ENCODE data around the gene VPREB3. TPM values are rescaled to one million over a fixed set of nuclear protein-coding genes. Genes with fewer than 3 reads are reported as not detected.
A peak's percentile ranks its signal among the peaks of the same experiment; 100 is the strongest.

Gene VPREB3
- total and polyA plus RNA-seq, 4 donors, result 0.39 to 1.4 TPM; not detected in 2

DNA sequence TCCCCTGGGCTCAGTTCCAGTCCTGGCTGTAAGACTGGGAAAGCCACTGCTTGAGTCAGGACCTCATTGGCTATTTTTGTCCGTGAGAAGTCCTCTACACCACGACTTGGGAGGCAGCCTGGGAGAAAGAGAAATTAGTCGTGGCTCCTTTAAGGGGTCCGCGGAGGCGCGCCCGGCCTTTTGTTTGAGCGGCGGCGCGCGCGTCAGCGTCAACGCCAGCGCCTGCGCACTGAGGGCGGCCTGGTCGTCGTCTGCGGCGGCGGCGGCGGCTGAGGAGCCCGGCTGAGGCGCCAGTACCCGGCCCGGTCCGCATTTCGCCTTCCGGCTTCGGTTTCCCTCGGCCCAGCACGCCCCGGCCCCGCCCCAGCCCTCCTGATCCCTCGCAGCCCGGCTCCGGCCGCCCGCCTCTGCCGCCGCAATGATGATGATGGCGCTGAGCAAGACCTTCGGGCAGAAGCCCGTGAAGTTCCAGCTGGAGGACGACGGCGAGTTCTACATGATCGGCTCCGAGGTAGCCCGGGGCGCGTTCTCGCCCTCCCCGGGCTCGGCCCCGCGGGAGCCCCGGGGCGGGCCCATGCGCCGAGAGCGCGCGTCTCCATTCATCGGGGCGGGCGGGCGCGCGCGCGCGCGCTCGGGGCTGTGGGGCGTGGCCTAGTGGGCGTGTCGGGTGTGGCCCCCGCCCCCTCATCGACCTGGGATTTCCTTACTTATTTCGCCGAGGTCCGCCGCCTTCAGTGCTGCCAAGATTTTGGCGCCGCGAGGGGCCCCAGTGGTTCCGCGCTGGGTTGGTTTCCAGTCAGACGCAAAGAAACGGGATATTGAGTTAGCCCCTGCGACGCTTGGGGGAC, 32.8 kb upstream of the VPREB3 start, which contains the start of gene SMARCB1:
SMARCB1 (plus strand) TSS at position 215 of the 848 bp plus-strand sequence; CDS start at position 419, 204 bp downstream.
- Histone ChIP-seq H3K27me3 (ENCODE audit: control insufficient read depth in 3 of 3, insufficient read depth in 3 of 3, low read length in 2 of 3) (no peaks in the 10 kb centered on the region), H3K4me1 (ENCODE audit: control insufficient read depth in 5 of 5, insufficient read depth in 5 of 5, low read length in 5 of 5) (peaks cover 0 to 38% (median 9%) of the 10 kb centered on the region in 5 donors), H3K9ac (ENCODE audit: insufficient read depth in 1 of 2, low read length in 2 of 2) (peak within 1 kb of the TSS; percentile 87 to 90), H3K4me3 (peak within 1 kb of the TSS; percentile 94), H3K36me3 (ENCODE audit: control insufficient read depth in 4 of 4, insufficient read depth in 4 of 4, low read length in 4 of 4) (peaks cover 0 to 12% (median 7%) of the 10 kb centered on the region in 4 donors), H3K27ac (ENCODE audit: low read depth in 1 of 2, low read length in 1 of 2) (peak within 1 kb of the TSS; percentile 100), H3K9me3 (ENCODE audit: control insufficient read depth in 4 of 4, insufficient read depth in 3 of 4, low read length in 3 of 4) (no peaks in the 10 kb centered on the region)
- WGBS, 2 donors, result 0% methylated on average over 87 to 97 of the region's 97 CpGs
- DNase-seq (peak; percentile 92 to 97 (median 95)), ATAC-seq (ENCODE audit: insufficient read depth, low FRiP score) (peak; percentile 98)
- TF ChIP-seq, protein P1, sequence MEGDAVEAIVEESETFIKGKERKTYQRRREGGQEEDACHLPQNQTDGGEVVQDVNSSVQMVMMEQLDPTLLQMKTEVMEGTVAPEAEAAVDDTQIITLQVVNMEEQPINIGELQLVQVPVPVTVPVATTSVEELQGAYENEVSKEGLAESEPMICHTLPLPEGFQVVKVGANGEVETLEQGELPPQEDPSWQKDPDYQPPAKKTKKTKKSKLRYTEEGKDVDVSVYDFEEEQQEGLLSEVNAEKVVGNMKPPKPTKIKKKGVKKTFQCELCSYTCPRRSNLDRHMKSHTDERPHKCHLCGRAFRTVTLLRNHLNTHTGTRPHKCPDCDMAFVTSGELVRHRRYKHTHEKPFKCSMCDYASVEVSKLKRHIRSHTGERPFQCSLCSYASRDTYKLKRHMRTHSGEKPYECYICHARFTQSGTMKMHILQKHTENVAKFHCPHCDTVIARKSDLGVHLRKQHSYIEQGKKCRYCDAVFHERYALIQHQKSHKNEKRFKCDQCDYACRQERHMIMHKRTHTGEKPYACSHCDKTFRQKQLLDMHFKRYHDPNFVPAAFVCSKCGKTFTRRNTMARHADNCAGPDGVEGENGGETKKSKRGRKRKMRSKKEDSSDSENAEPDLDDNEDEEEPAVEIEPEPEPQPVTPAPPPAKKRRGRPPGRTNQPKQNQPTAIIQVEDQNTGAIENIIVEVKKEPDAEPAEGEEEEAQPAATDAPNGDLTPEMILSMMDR (IDR thresholded peaks at IDR 0.05; ENCODE audit: control extremely low read depth, extremely low read depth), result no peak

DNA sequence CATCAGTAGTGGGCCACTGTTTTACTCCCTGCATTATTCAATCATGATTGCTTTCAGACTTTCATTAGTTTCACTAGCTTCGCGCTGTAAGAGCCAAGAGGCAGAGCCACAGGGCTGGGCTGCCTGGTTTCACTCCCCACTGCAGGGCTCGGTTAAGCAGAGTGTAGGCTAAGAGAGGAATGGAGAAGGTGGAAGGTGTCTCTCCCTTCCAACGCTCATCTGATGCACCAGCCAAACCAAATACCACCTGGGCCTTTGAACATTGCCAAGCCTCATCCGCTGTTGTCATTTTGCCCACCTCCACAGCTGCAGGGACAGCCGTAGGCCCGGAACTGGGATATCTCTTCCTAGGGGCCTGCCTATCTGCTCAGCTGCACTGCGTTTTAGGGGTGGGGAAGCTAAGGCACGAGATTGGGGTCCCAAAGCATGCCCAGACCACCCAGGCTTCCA, 32.1 kb upstream of the VPREB3 start:
- 61 to 76% methylated on average over 9 of the region's 9 CpGs for WGBS, 2 donors
- Histone ChIP-seq H3K4me3 (peak overlapping the region; percentile 10), H3K9ac (ENCODE audit: insufficient read depth in 1 of 2, low read length in 2 of 2) (peak overlapping the region; percentile 87 to 90), H3K27me3 (ENCODE audit: control insufficient read depth in 3 of 3, insufficient read depth in 3 of 3, low read length in 2 of 3) (no peaks in the 10 kb centered on the region), H3K27ac (ENCODE audit: low read depth in 1 of 2, low read length in 1 of 2) (peak overlapping the region; percentile 100), H3K4me1 (ENCODE audit: control insufficient read depth in 5 of 5, insufficient read depth in 5 of 5, low read length in 5 of 5) (peaks cover 0 to 33% (median 9%) of the 10 kb centered on the region in 5 donors), H3K36me3 (ENCODE audit: control insufficient read depth in 4 of 4, insufficient read depth in 4 of 4, low read length in 4 of 4) (peaks cover 0 to 11% (median 4%) of the 10 kb centered on the region in 4 donors), H3K9me3 (ENCODE audit: control insufficient read depth in 4 of 4, insufficient read depth in 3 of 4, low read length in 3 of 4) (no peaks in the 10 kb centered on the region)
- TF ChIP-seq, protein P1 (IDR thresholded peaks at IDR 0.05; ENCODE audit: control extremely low read depth, extremely low read depth), result no peak
- ATAC-seq (ENCODE audit: insufficient read depth, low FRiP score) (no peak), DNase-seq (no peak)

DNA sequence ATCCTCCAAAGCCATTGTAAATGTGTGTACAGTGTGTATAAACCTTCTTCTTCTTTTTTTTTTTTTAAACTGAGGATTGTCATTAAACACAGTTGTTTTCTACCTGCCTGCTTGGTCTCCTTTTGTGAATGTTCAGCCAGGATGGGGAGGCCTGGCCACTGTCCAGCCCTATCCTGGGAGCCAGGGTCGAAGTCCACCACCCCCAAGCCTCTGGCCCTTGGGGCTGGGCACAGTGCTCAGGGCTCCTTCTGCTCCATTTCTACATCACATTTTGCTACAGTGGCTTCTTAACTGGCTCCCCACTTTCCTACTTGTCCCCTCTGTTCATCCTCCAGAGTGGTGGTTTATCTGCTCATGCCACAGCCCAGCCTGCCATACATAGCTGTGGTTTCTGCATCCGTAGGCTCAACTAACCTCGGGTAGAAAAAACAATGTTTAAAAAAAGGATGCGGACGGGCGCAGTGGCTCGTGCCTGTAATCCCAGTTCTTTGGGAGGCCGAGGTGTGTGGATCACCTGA, 30.0 kb upstream of the VPREB3 start:
- Histone ChIP-seq H3K4me3 (no peak overlapping the region), H3K27me3 (ENCODE audit: control insufficient read depth in 3 of 3, insufficient read depth in 3 of 3, low read length in 2 of 3) (no peaks in the 10 kb centered on the region), H3K4me1 (ENCODE audit: control insufficient read depth in 5 of 5, insufficient read depth in 5 of 5, low read length in 5 of 5) (peaks cover 0 to 22% (median 9%) of the 10 kb centered on the region in 5 donors), H3K9ac (ENCODE audit: insufficient read depth in 1 of 2, low read length in 2 of 2) (no peak overlapping the region), H3K36me3 (ENCODE audit: control insufficient read depth in 4 of 4, insufficient read depth in 4 of 4, low read length in 4 of 4) (peaks cover 0 to 5% (median 0%) of the 10 kb centered on the region in 4 donors), H3K9me3 (ENCODE audit: control insufficient read depth in 4 of 4, insufficient read depth in 3 of 4, low read length in 3 of 4) (no peaks in the 10 kb centered on the region), H3K27ac (ENCODE audit: low read depth in 1 of 2, low read length in 1 of 2) (no peak overlapping the region)
- no peak for ATAC-seq (ENCODE audit: insufficient read depth, low FRiP score)
- TF ChIP-seq, protein P1 (IDR thresholded peaks at IDR 0.05; ENCODE audit: control extremely low read depth, extremely low read depth), result no peak
- no peak for DNase-seq
- WGBS, 2 donors, result 35 to 64% methylated on average over 8 of the region's 8 CpGs
